OCI-LY3 (cell line): ENCODE data around the gene GABRQ.
"Not testable (repeated sequence)": the region's sequence is repeated elsewhere in the genome, so short reads cannot be mapped to it uniquely, and the experiment has no call there.

ENCODE experiments used
- EZH2phosphoT487 ChIP-seq: fragments of 200-600 bp; shearing (Covaris generic); IDR thresholded peaks from 2 replicates; pipeline ENCODE4 v1.6.1; 2018; ENCODE audit warnings: antibody characterized with exemption, mixed run types, low read depth
- TF ChIP-seq, protein P1 (sequence below): fragments of 200-600, 300-600 bp; sonication (generic); IDR thresholded peaks from 2 replicates; pipeline ENCODE4 v1.5.1; 2014; ENCODE audit warnings: antibody characterized with exemption, low read length, low read depth

GRCh38 chrX:152674652-152675051, 37.0 kb downstream of the GABRQ start:
- TF ChIP-seq, protein P1, sequence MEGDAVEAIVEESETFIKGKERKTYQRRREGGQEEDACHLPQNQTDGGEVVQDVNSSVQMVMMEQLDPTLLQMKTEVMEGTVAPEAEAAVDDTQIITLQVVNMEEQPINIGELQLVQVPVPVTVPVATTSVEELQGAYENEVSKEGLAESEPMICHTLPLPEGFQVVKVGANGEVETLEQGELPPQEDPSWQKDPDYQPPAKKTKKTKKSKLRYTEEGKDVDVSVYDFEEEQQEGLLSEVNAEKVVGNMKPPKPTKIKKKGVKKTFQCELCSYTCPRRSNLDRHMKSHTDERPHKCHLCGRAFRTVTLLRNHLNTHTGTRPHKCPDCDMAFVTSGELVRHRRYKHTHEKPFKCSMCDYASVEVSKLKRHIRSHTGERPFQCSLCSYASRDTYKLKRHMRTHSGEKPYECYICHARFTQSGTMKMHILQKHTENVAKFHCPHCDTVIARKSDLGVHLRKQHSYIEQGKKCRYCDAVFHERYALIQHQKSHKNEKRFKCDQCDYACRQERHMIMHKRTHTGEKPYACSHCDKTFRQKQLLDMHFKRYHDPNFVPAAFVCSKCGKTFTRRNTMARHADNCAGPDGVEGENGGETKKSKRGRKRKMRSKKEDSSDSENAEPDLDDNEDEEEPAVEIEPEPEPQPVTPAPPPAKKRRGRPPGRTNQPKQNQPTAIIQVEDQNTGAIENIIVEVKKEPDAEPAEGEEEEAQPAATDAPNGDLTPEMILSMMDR = not testable (repeated sequence)
- not testable (repeated sequence) for TF ChIP-seq EZH2phosphoT487
